Spleen (tissue), 7 donors: ENCODE data around the gene BSPRY.

ENCODE experiments used
- POLR2A ChIP-seq, 3 donors: fragments of 450-650 bp; IDR thresholded peaks; one replicate each; pipeline ENCODE4 v1.5.1; 2017; ENCODE audit warnings: antibody characterized with exemption in 3 of 3, mild to moderate bottlenecking in 1 of 3
- POLR2AphosphoS5 ChIP-seq, 3 donors: sonication (generic); formaldehyde crosslinking; IDR thresholded peaks; one replicate each; pipeline ENCODE4 v1.5.1; 2017; ENCODE audit warnings: antibody characterized with exemption in 3 of 3
- TF ChIP-seq, protein P1 (sequence below), 11 experiments: fragments of 200-600 bp in 7 of 11; fragments of 450-650 bp in 4 of 11; sonication (generic) in 4 of 11; IDR thresholded peaks in 8 of 11; conservative IDR thresholded peaks in 3 of 11; 1 replicate in 7 of 11; 2 replicates in 4 of 11; pipeline versions ENCODE4 v1.4.0 to v1.8.0; 2016 to 2021; ENCODE audit warnings: antibody characterized with exemption in 11 of 11, inconsistent platforms in 4 of 11, mild to moderate bottlenecking in 1 of 11
- donor health status: DM: no; HTN: no; CAD: no; lungs with moderate emphysema.
- donor health status: DM: no; HTN: no; CAD: no.
- donor health status: DM: no; HTN: no; CAD: no.

DNA sequence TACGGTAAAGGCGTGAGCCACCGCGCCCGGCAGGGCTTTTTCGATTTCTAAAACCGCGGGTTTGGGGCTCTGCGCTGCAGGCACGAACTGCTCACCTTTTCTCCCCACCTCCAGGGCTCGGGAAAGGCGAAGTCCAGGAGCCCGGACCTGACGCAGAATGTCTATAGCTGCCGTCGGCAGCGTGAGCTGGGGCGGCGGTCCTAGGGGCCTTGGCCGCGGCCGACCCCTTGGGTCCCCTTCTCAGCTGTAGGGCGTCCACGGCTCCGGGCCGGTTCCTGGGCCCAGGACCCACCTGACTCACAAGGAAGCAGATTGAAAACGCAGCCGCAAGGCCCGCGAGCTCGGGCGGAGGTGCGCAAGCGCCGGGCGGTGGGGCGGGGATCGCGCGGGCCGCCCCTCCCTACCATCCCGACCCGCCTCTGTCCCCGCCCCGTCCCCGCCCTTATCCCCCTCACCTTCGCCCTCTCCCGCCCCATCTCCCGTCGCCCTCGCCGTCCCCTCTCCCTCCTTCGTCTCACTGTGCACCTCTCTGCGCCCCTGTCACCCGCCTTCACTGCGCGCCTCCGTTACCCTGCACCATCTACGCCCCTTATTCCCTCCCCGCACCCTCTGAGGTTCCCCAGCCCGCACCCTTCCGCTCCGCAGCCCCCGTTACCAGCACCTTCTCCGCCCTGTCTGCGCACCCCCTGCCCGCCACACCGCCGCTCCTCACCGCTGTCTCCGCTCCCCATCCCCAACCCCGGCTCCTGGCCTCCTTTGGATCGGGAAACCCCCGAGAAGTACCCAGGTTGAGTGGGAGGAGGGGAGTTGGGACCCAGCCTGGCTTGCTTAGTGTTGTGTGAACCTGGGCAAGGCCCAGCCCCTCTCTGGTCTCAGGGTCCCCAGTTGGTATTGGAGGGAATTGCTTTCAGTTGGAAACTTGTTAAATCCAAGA is 27.6 kb downstream of the BSPRY start, which contains the start of gene HDHD3:
- TF ChIP-seq POLR2AphosphoS5 (IDR thresholded peaks at IDR 0.05) (peak; percentile 92 to 95 (median 93)), POLR2A (IDR thresholded peaks at IDR 0.05) (peak in 1 of 3 donors; percentile 76)
- TF ChIP-seq, protein P1, sequence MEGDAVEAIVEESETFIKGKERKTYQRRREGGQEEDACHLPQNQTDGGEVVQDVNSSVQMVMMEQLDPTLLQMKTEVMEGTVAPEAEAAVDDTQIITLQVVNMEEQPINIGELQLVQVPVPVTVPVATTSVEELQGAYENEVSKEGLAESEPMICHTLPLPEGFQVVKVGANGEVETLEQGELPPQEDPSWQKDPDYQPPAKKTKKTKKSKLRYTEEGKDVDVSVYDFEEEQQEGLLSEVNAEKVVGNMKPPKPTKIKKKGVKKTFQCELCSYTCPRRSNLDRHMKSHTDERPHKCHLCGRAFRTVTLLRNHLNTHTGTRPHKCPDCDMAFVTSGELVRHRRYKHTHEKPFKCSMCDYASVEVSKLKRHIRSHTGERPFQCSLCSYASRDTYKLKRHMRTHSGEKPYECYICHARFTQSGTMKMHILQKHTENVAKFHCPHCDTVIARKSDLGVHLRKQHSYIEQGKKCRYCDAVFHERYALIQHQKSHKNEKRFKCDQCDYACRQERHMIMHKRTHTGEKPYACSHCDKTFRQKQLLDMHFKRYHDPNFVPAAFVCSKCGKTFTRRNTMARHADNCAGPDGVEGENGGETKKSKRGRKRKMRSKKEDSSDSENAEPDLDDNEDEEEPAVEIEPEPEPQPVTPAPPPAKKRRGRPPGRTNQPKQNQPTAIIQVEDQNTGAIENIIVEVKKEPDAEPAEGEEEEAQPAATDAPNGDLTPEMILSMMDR (IDR thresholded peaks at IDR 0.05 in 8 of 11, conservative IDR thresholded peaks at IDR 0.05 in 3 of 11): peak in 1 of 11 experiments; percentile 17
